Fibroblast of lung (primary cell): ENCODE data around the gene CST11. TPM values are rescaled to one million over a fixed set of nuclear protein-coding genes. Genes with fewer than 3 reads are reported as not detected.

Source experiments
- DNase-seq, 2 donors: peaks; one replicate each; pipeline versions ENCODE4 v3.0.0 to v3.0.0-alpha.2; 2010; ENCODE audit warnings: low read depth in 2 of 2
- H2AFZ ChIP-seq: 2 replicates; pipeline ENCODE4 v1.5.1; 2012; ENCODE audit warnings: low read length, control low read depth, inconsistent platforms
- H3K27ac ChIP-seq: 2 replicates; pipeline ENCODE4 v1.5.1; 2011; ENCODE audit warnings: low read length, control low read depth; ENCODE audit not compliant: insufficient read depth
- H3K27me3 ChIP-seq: 2 replicates; pipeline ENCODE4 v1.5.1; 2011; ENCODE audit warnings: mild to moderate bottlenecking, low read length; ENCODE audit not compliant: control insufficient read depth, insufficient read depth
- H3K36me3 ChIP-seq: 2 replicates; pipeline ENCODE4 v1.5.1; 2011; ENCODE audit warnings: low read length; ENCODE audit not compliant: control insufficient read depth, insufficient read depth
- H3K4me1 ChIP-seq: 2 replicates; pipeline ENCODE4 v1.5.1; 2011; ENCODE audit warnings: low read length; ENCODE audit not compliant: control insufficient read depth, insufficient read depth; ENCODE audit errors: extremely low read depth
- H3K4me2 ChIP-seq: 2 replicates; pipeline ENCODE4 v1.5.1; 2011; ENCODE audit warnings: low read length, control low read depth; ENCODE audit not compliant: insufficient read depth; ENCODE audit errors: extremely low read depth
- H3K4me3 ChIP-seq, 4 experiments: fragments of 200-600 bp in 1 of 4; sonication (generic) in 1 of 4; replicated peaks in 1 of 4; 2 replicates each; pipeline ENCODE4 v1.5.1; 2011 to 2016; ENCODE audit warnings: low read length in 4 of 4, low read depth in 3 of 4, mild to moderate bottlenecking in 3 of 4, control low read depth in 2 of 4, inconsistent platforms in 1 of 4, mixed read lengths in 1 of 4; ENCODE audit not compliant: insufficient read depth in 1 of 4; ENCODE audit errors: control extremely low read depth in 1 of 4
- H3K79me2 ChIP-seq: 2 replicates; pipeline ENCODE4 v1.5.1; 2012; ENCODE audit warnings: mild to moderate bottlenecking, low read length, inconsistent platforms; ENCODE audit not compliant: control insufficient read depth, insufficient read depth
- H3K9ac ChIP-seq: 2 replicates; pipeline ENCODE4 v1.5.1; 2011; ENCODE audit warnings: mild to moderate bottlenecking, low read length, control low read depth; ENCODE audit not compliant: insufficient read depth
- H3K9me3 ChIP-seq: 2 replicates; pipeline ENCODE4 v1.5.1; 2012; ENCODE audit warnings: low read depth, low read length; ENCODE audit not compliant: control insufficient read depth, insufficient read depth
- H4K20me1 ChIP-seq: 2 replicates; pipeline ENCODE4 v1.5.1; 2011; ENCODE audit warnings: low read length; ENCODE audit not compliant: control insufficient read depth, insufficient read depth; ENCODE audit errors: extremely low read depth
- EZH2 ChIP-seq: IDR thresholded peaks from 2 replicates; pipeline ENCODE4 v1.5.1; 2012; ENCODE audit warnings: low read length, control low read depth, mild to moderate bottlenecking; ENCODE audit errors: missing control alignments
- polyA plus RNA-seq, 2 donors: library from polyadenylated mRNA; depleted of rRNA in 1 of 2; stranded (reverse) in 1 of 2; unstranded in 1 of 2; fragments of >200 nt; gene quantifications; 2 replicates each; pipeline ENCODE4 v1.2.1, GENCODE V29; 2011 to 2012; ENCODE audit warnings: missing spikeins in 1 of 2
- total RNA-seq: library from RNA; depleted of rRNA; stranded (reverse); fragments of >200 nt; gene quantifications from 2 replicates; pipeline ENCODE4 v1.2.1, GENCODE V29; 2014
- TF ChIP-seq, protein P1 (sequence below), 2 donors: IDR thresholded peaks in 1 of 2; conservative IDR thresholded peaks in 1 of 2; 1 replicate in 1 of 2; 2 replicates in 1 of 2; pipeline ENCODE4 v1.5.1; 2011 to 2012; ENCODE audit warnings: low read length in 2 of 2, control low read depth in 1 of 2, inconsistent platforms in 1 of 2, low read depth in 1 of 2, mild to moderate bottlenecking in 1 of 2

Gene CST11
- total and polyA plus RNA-seq, 2 donors (not counting 1 experiment from before 2014, with no cell fraction given): not detected

DNA sequence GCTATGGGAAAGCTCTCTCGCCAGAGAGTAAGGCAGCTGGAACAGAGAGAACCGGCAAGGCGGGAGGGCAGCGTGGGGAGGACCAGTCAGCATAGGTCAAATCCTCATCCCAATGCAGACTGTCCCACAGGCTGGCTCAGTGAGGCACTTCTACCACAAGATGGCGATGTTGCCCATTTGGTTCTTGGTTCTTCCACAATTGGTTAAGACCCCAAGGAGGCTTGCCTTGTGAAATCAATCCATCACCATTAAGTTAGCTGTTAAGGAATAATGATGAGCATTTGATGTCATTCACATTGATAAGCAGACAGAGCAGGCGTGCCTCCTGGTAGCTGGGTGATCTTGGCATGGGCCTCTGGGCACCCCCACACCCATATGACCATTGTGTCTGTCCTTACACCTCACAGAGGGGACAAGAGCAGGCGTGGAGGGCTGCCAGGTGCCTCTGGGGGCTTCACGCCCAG is 10.8 kb downstream of the CST11 start:
- Histone ChIP-seq H3K9ac (no peak overlapping the region), H3K27ac (no peak overlapping the region), H3K36me3 (no peaks in the 10 kb centered on the region), H3K4me2 (no peak overlapping the region), H3K9me3 (no peaks in the 10 kb centered on the region), H3K79me2 (no peaks in the 10 kb centered on the region), H2AFZ (no peak overlapping the region), H3K4me3 (no peak overlapping the region), H4K20me1 (no peaks in the 10 kb centered on the region), H3K27me3 (no peaks in the 10 kb centered on the region), H3K4me1 (peaks cover 7% of the 10 kb centered on the region)
- DNase-seq: peak; percentile 42 to 81
- no peak for TF ChIP-seq EZH2
- TF ChIP-seq, protein P1, sequence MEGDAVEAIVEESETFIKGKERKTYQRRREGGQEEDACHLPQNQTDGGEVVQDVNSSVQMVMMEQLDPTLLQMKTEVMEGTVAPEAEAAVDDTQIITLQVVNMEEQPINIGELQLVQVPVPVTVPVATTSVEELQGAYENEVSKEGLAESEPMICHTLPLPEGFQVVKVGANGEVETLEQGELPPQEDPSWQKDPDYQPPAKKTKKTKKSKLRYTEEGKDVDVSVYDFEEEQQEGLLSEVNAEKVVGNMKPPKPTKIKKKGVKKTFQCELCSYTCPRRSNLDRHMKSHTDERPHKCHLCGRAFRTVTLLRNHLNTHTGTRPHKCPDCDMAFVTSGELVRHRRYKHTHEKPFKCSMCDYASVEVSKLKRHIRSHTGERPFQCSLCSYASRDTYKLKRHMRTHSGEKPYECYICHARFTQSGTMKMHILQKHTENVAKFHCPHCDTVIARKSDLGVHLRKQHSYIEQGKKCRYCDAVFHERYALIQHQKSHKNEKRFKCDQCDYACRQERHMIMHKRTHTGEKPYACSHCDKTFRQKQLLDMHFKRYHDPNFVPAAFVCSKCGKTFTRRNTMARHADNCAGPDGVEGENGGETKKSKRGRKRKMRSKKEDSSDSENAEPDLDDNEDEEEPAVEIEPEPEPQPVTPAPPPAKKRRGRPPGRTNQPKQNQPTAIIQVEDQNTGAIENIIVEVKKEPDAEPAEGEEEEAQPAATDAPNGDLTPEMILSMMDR (conservative IDR thresholded peaks at IDR 0.05 in 1 of 2, IDR thresholded peaks at IDR 0.05 in 1 of 2; ENCODE audit: low read depth in 1 of 2, low read length in 2 of 2): peak; percentile 82 to 98

- H3K79me2 ChIP-seq: no peaks in the 10 kb centered on the region
- no peak overlapping the region for H3K4me2 ChIP-seq
- no peaks in the 10 kb centered on the region for H3K27me3 ChIP-seq
- DNase-seq: no peak
- H4K20me1 ChIP-seq: no peaks in the 10 kb centered on the region
- H2AFZ ChIP-seq: no peak overlapping the region
- no peak overlapping the region for H3K9ac ChIP-seq
- H3K27ac ChIP-seq: no peak overlapping the region
- no peaks in the 10 kb centered on the region for H3K36me3 ChIP-seq
- no peak overlapping the region for H3K4me3 ChIP-seq
- H3K4me1 ChIP-seq: no peaks in the 10 kb centered on the region
- TF ChIP-seq, protein P1 (conservative IDR thresholded peaks at IDR 0.05 in 1 of 2, IDR thresholded peaks at IDR 0.05 in 1 of 2; ENCODE audit: low read depth in 1 of 2, low read length in 2 of 2): no peak
- no peak for TF ChIP-seq EZH2
- no peaks in the 10 kb centered on the region for H3K9me3 ChIP-seq
Observed at GRCh38 chr20:23440004-23440403, 12.7 kb downstream of the CST11 start.

DNA sequence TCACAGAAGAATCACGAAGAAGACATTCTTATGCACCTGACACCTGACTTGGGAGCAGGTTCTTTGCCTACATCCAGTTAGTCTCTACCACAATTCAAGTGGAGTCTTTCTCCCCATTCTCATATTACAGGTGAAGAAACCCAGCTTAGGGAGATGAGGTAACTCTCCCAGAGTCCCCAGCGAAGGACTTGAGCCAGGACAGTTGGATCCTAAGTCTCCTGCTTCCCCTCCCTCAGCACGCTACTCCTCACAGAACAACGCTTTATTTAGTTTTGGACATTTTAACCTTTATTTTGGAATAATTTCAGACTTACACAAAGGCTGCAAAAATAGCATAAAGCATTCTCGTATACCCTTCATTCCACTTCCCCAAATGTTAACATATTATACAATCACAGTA is 14.0 kb downstream of the CST11 start:
- TF ChIP-seq, protein P1 (conservative IDR thresholded peaks at IDR 0.05 in 1 of 2, IDR thresholded peaks at IDR 0.05 in 1 of 2; ENCODE audit: low read depth in 1 of 2, low read length in 2 of 2): no peak
- TF ChIP-seq EZH2: no peak
- Histone ChIP-seq H3K9ac (no peak overlapping the region), H3K27ac (no peak overlapping the region), H3K36me3 (no peaks in the 10 kb centered on the region), H3K79me2 (no peaks in the 10 kb centered on the region), H3K27me3 (no peaks in the 10 kb centered on the region), H2AFZ (no peak overlapping the region), H3K4me1 (no peaks in the 10 kb centered on the region), H3K9me3 (no peaks in the 10 kb centered on the region), H3K4me2 (no peak overlapping the region), H4K20me1 (no peaks in the 10 kb centered on the region), H3K4me3 (no peak overlapping the region)
- no peak for DNase-seq
